ENCODE results near the gene SCFD2.

GRCh38 chr4:53175640-53176039 is 190.2 kb downstream of the SCFD2 start:
- TF ChIP-seq, protein P1, sequence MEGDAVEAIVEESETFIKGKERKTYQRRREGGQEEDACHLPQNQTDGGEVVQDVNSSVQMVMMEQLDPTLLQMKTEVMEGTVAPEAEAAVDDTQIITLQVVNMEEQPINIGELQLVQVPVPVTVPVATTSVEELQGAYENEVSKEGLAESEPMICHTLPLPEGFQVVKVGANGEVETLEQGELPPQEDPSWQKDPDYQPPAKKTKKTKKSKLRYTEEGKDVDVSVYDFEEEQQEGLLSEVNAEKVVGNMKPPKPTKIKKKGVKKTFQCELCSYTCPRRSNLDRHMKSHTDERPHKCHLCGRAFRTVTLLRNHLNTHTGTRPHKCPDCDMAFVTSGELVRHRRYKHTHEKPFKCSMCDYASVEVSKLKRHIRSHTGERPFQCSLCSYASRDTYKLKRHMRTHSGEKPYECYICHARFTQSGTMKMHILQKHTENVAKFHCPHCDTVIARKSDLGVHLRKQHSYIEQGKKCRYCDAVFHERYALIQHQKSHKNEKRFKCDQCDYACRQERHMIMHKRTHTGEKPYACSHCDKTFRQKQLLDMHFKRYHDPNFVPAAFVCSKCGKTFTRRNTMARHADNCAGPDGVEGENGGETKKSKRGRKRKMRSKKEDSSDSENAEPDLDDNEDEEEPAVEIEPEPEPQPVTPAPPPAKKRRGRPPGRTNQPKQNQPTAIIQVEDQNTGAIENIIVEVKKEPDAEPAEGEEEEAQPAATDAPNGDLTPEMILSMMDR (IDR thresholded peaks at IDR 0.05): no peak
- TF ChIP-seq POLR2A (IDR thresholded peaks at IDR 0.05) (no peak), EP300 (IDR thresholded peaks at IDR 0.05) (no peak)

Data from sigmoid colon (tissue), 4 donors.